ENCODE results near the gene PPP2R2C. TPM values are rescaled to one million over a fixed set of nuclear protein-coding genes. Genes with fewer than 3 reads are reported as not detected.

Gene PPP2R2C
- total and polyA plus RNA-seq, 2 experiments from 2014 or later, result 1.3 to 9.2 TPM

DNA sequence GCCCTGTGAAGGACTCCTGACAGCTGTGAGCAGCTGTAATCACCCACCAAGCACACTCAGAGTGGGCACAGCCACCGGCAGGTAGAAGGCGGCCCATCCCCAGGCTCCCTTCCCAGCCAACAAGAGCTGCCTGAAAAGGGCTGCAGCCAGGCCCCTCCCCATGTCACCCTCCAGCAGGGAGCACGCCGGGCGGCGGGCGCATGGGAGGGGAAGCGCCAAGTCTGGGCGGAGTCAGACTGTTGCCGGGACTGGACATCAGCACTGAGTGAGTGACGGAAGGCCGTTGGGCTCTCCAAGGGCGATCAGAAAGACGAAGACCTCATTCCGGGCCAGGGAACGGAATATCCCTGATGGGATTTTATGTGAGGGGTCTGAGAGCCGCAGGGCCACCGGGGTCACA, 82.1 kb downstream of the PPP2R2C start:
- Histone ChIP-seq H3K4me3 (no peak overlapping the region), H3K27ac (ENCODE audit: low read depth) (no peak overlapping the region), H2AFZ (no peak overlapping the region), H3K9me2 (ENCODE audit: insufficient read depth) (no peaks in the 10 kb centered on the region), H3K36me3 (ENCODE audit: insufficient read depth) (no peaks in the 10 kb centered on the region), H3F3A (replicated peaks; ENCODE audit: low read depth) (no peaks in the 10 kb centered on the region), H3K79me2 (replicated peaks; ENCODE audit: insufficient read depth) (no peaks in the 10 kb centered on the region), H4K20me1 (replicated peaks; ENCODE audit: insufficient read depth) (no peaks in the 10 kb centered on the region), H3K4me2 (no peak overlapping the region), H3K27me3 (ENCODE audit: insufficient read depth) (no peaks in the 10 kb centered on the region), H3K4me1 (ENCODE audit: insufficient read depth) (no peaks in the 10 kb centered on the region)
- DNase-seq (ENCODE audit: low spot score) (no peak), ATAC-seq (peak; percentile 60)
- Mint-ChIP-seq H3K27me3 (ENCODE audit: insufficient read depth, low read depth, poor library complexity) (peaks cover 3% of the 10 kb centered on the region), H3K36me3 (ENCODE audit: low read depth) (no peaks in the 10 kb centered on the region), H3K4me3 (no peak overlapping the region), H3K4me1 (peaks cover 7% of the 10 kb centered on the region), H3K9me3 (no peaks in the 10 kb centered on the region; the same call in 2 of the 3 replicates), H3K27ac (no peak overlapping the region)
- no peak for TF ChIP-seq NANOG (IDR thresholded peaks at IDR 0.05; ENCODE audit: borderline replicate concordance)
- no peak for TF ChIP-seq JUNB (IDR thresholded peaks at IDR 0.05; ENCODE audit: unreplicated experiment)
- TF ChIP-seq CREB1 (CRISPR knock-in tag; IDR thresholded peaks at IDR 0.05; ENCODE audit: low read depth), result no peak
- TF ChIP-seq STAT1 (IDR thresholded peaks at IDR 0.05; ENCODE audit: unreplicated experiment), result no peak
- TF ChIP-seq, protein P1, sequence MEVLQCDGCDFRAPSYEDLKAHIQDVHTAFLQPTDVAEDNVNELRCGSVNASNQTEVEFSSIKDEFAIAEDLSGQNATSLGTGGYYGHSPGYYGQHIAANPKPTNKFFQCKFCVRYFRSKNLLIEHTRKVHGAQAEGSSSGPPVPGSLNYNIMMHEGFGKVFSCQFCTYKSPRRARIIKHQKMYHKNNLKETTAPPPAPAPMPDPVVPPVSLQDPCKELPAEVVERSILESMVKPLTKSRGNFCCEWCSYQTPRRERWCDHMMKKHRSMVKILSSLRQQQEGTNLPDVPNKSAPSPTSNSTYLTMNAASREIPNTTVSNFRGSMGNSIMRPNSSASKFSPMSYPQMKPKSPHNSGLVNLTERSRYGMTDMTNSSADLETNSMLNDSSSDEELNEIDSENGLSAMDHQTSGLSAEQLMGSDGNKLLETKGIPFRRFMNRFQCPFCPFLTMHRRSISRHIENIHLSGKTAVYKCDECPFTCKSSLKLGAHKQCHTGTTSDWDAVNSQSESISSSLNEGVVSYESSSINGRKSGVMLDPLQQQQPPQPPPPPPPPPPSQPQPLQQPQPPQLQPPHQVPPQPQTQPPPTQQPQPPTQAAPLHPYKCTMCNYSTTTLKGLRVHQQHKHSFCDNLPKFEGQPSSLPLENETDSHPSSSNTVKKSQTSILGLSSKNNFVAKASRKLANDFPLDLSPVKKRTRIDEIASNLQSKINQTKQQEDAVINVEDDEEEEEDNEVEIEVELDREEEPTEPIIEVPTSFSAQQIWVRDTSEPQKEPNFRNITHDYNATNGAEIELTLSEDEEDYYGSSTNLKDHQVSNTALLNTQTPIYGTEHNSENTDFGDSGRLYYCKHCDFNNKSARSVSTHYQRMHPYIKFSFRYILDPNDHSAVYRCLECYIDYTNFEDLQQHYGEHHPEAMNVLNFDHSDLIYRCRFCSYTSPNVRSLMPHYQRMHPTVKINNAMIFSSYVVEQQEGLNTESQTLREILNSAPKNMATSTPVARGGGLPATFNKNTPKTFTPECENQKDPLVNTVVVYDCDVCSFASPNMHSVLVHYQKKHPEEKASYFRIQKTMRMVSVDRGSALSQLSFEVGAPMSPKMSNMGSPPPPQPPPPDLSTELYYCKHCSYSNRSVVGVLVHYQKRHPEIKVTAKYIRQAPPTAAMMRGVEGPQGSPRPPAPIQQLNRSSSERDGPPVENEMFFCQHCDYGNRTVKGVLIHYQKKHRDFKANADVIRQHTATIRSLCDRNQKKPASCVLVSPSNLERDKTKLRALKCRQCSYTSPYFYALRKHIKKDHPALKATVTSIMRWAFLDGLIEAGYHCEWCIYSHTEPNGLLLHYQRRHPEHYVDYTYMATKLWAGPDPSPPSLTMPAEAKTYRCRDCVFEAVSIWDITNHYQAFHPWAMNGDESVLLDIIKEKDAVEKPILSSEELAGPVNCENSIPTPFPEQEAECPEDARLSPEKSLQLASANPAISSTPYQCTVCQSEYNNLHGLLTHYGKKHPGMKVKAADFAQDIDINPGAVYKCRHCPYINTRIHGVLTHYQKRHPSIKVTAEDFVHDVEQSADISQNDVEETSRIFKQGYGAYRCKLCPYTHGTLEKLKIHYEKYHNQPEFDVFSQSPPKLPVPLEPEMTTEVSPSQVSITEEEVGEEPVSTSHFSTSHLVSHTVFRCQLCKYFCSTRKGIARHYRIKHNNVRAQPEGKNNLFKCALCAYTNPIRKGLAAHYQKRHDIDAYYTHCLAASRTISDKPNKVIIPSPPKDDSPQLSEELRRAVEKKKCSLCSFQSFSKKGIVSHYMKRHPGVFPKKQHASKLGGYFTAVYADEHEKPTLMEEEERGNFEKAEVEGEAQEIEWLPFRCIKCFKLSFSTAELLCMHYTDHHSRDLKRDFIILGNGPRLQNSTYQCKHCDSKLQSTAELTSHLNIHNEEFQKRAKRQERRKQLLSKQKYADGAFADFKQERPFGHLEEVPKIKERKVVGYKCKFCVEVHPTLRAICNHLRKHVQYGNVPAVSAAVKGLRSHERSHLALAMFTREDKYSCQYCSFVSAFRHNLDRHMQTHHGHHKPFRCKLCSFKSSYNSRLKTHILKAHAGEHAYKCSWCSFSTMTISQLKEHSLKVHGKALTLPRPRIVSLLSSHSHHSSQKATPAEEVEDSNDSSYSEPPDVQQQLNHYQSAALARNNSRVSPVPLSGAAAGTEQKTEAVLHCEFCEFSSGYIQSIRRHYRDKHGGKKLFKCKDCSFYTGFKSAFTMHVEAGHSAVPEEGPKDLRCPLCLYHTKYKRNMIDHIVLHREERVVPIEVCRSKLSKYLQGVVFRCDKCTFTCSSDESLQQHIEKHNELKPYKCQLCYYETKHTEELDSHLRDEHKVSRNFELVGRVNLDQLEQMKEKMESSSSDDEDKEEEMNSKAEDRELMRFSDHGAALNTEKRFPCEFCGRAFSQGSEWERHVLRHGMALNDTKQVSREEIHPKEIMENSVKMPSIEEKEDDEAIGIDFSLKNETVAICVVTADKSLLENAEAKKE (CRISPR knock-in tag; IDR thresholded peaks at IDR 0.05), result no peak
- TF ChIP-seq, protein P2, sequence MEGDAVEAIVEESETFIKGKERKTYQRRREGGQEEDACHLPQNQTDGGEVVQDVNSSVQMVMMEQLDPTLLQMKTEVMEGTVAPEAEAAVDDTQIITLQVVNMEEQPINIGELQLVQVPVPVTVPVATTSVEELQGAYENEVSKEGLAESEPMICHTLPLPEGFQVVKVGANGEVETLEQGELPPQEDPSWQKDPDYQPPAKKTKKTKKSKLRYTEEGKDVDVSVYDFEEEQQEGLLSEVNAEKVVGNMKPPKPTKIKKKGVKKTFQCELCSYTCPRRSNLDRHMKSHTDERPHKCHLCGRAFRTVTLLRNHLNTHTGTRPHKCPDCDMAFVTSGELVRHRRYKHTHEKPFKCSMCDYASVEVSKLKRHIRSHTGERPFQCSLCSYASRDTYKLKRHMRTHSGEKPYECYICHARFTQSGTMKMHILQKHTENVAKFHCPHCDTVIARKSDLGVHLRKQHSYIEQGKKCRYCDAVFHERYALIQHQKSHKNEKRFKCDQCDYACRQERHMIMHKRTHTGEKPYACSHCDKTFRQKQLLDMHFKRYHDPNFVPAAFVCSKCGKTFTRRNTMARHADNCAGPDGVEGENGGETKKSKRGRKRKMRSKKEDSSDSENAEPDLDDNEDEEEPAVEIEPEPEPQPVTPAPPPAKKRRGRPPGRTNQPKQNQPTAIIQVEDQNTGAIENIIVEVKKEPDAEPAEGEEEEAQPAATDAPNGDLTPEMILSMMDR (conservative IDR thresholded peaks at IDR 0.05; ENCODE audit: low read depth in 2 of 2), result no peak
- no peak for TF ChIP-seq EZH2 (IDR thresholded peaks at IDR 0.05; ENCODE audit: low read depth, unreplicated experiment)

Data from GM23338 (cell line).